Endothelial cell of umbilical vein (primary cell): ENCODE measurements around the gene PRDM16.

ENCODE experiments used
- CTCF ChIP-seq, 2 donors: IDR thresholded peaks; 1 replicate in 1 of 2; 2 replicates in 1 of 2; pipeline ENCODE4 v1.5.1; 2011; ENCODE audit warnings: low read length in 2 of 2, mild to moderate bottlenecking in 2 of 2, moderate library complexity in 2 of 2, control low read depth in 1 of 2, inconsistent platforms in 1 of 2, low read depth in 1 of 2; ENCODE audit not compliant: insufficient read depth in 1 of 2; ENCODE audit errors: extremely low read depth in 1 of 2
- EZH2 ChIP-seq: IDR thresholded peaks from 2 replicates; pipeline ENCODE4 v1.6.1; 2012; ENCODE audit warnings: borderline replicate concordance, low read depth, mild to moderate bottlenecking, moderate library complexity, low read length, inconsistent platforms; ENCODE audit not compliant: severe bottlenecking

GRCh38 chr1:3436901-3437300 is 367.9 kb downstream of the PRDM16 start:
- no peak for TF ChIP-seq CTCF (IDR thresholded peaks at IDR 0.05; ENCODE audit: extremely low read depth in 1 of 2, insufficient read depth in 1 of 2, low read depth in 1 of 2, low read length in 2 of 2)
- no peak for TF ChIP-seq EZH2
